CD14-positive monocyte (primary cell): ENCODE results near the gene DGUOK. TPM values are rescaled to one million over a fixed set of nuclear protein-coding genes. Genes with fewer than 3 reads are reported as not detected.

Experiments used
- DNase-seq, 3 donors: peaks; one replicate each; pipeline ENCODE4 v3.0.0-alpha.2; 2011 to 2022
- H2AFZ ChIP-seq: 2 replicates; pipeline ENCODE4 v1.6.0; 2012; ENCODE audit warnings: mild to moderate bottlenecking, low read depth, low read length, inconsistent platforms; ENCODE audit not compliant: insufficient read depth, poor library complexity, severe bottlenecking
- H3K27ac ChIP-seq, 2 donors: 1 replicate in 1 of 2; 2 replicates in 1 of 2; pipeline ENCODE4 v1.5.1; 2012 to 2013; ENCODE audit warnings: low read length in 2 of 2, control low read depth in 1 of 2, inconsistent platforms in 1 of 2, low read depth in 1 of 2, mild to moderate bottlenecking in 1 of 2
- H3K27me3 ChIP-seq, 2 donors: one replicate each; pipeline versions ENCODE4 v1.6.0 to v1.6.1; 2011 to 2013; ENCODE audit warnings: low read length in 2 of 2; ENCODE audit not compliant: control insufficient read depth in 2 of 2, insufficient read depth in 2 of 2
- H3K36me3 ChIP-seq, 2 donors: replicated peaks in 1 of 2; 1 replicate in 1 of 2; 2 replicates in 1 of 2; pipeline versions ENCODE4 v1.5.1 to v1.6.1; 2012 to 2013; ENCODE audit warnings: low read length in 2 of 2, control low read depth in 1 of 2, inconsistent platforms in 1 of 2, mild to moderate bottlenecking in 1 of 2; ENCODE audit not compliant: insufficient read depth in 2 of 2, control insufficient read depth in 1 of 2
- H3K4me1 ChIP-seq, 2 donors: 1 replicate in 1 of 2; 2 replicates in 1 of 2; pipeline versions ENCODE4 v1.5.1 to v1.6.1; 2012 to 2013; ENCODE audit warnings: low read length in 2 of 2, control low read depth in 1 of 2, inconsistent platforms in 1 of 2, mild to moderate bottlenecking in 1 of 2, moderate library complexity in 1 of 2; ENCODE audit not compliant: insufficient read depth in 2 of 2, control insufficient read depth in 1 of 2
- H3K4me2 ChIP-seq: replicated peaks from 2 replicates; pipeline ENCODE3; 2012; ENCODE audit warnings: low read length, moderate library complexity, mild to moderate bottlenecking; ENCODE audit not compliant: poor library complexity, severe bottlenecking; ENCODE audit errors: extremely low read depth
- H3K4me3 ChIP-seq, 3 experiments: fragments of 200-600 bp in 1 of 3; sonication (generic) in 1 of 3; replicated peaks in 1 of 3; 1 replicate in 2 of 3; 2 replicates in 1 of 3; pipeline ENCODE4 v1.5.1; 2011 to 2013; ENCODE audit warnings: low read length in 3 of 3, mild to moderate bottlenecking in 3 of 3, control low read depth in 2 of 3, low read depth in 2 of 3, inconsistent platforms in 1 of 3, moderate library complexity in 1 of 3
- H3K79me2 ChIP-seq: 2 replicates; pipeline ENCODE4 v1.6.0; 2012; ENCODE audit warnings: mild to moderate bottlenecking, control low read depth, inconsistent platforms, low read length, moderate library complexity; ENCODE audit not compliant: insufficient read depth
- H3K9ac ChIP-seq: 2 replicates; pipeline ENCODE4 v1.6.0; 2017; ENCODE audit warnings: low read length, mild to moderate bottlenecking; ENCODE audit not compliant: insufficient read depth, poor library complexity, severe bottlenecking
- H3K9me3 ChIP-seq, 2 donors: replicated peaks in 1 of 2; 1 replicate in 1 of 2; 2 replicates in 1 of 2; pipeline versions ENCODE4 v1.5.1 to v1.6.1; 2012 to 2013; ENCODE audit warnings: low read length in 2 of 2, control low read depth in 1 of 2; ENCODE audit not compliant: control insufficient read depth in 1 of 2, insufficient read depth in 1 of 2
- H4K20me1 ChIP-seq: 2 replicates; pipeline ENCODE4 v1.6.0; 2012; ENCODE audit warnings: mild to moderate bottlenecking, low read length, control low read depth, moderate library complexity; ENCODE audit not compliant: insufficient read depth
- H3K27ac Mint-ChIP-seq, 7 donors: one replicate each; pipeline ENCODE4 v1.8.0; 2020; ENCODE audit warnings: mild to moderate bottlenecking in 7 of 7, mixed read lengths in 7 of 7, moderate library complexity in 6 of 7, inconsistent platforms in 2 of 7
- H3K27me3 Mint-ChIP-seq, 3 donors: one replicate each; pipeline ENCODE4 v1.8.0; 2021 to 2022; ENCODE audit warnings: low read depth in 3 of 3, mild to moderate bottlenecking in 3 of 3, mixed read lengths in 3 of 3, moderate library complexity in 3 of 3, inconsistent platforms in 1 of 3
- H3K36me3 Mint-ChIP-seq, 2 donors: one replicate each; pipeline ENCODE4 v1.8.0; 2020; ENCODE audit warnings: mixed read lengths in 2 of 2, inconsistent platforms in 1 of 2, mild to moderate bottlenecking in 1 of 2
- H3K4me1 Mint-ChIP-seq: one replicate; pipeline ENCODE4 v1.8.0; 2020; ENCODE audit warnings: mild to moderate bottlenecking, mixed read lengths
- H3K4me3 Mint-ChIP-seq, 2 donors: one replicate each; pipeline ENCODE4 v1.8.0; 2020; ENCODE audit warnings: mild to moderate bottlenecking in 2 of 2, mixed read lengths in 2 of 2, moderate library complexity in 1 of 2
- H3K9me3 Mint-ChIP-seq, 7 donors: one replicate each; pipeline ENCODE4 v1.8.0; 2020 to 2022; ENCODE audit warnings: mixed read lengths in 7 of 7, mild to moderate bottlenecking in 6 of 7, moderate library complexity in 6 of 7, inconsistent platforms in 2 of 7
- CTCF ChIP-seq: fragments of 200-600 bp; IDR thresholded peaks from one replicate; pipeline ENCODE4 v1.8.0; 2022; ENCODE audit warnings: antibody characterized with exemption, mild to moderate bottlenecking
- WGBS: methylation state at CpG from one replicate; pipeline ENCODE4 v1.1.5; 2013; ENCODE audit warnings: missing lambda C conversion rate; ENCODE audit not compliant: insufficient coverage; 5-methylcytosine and 5-hydroxymethylcytosine counted together
- intact Hi-C, 2 donors: fragments of 100-400 bp; cut with micrococcal nuclease; formaldehyde crosslinking; loops; one replicate each; pipeline versions ENCODE4 v1.15.0 to v1.15.1; 2023
- polyA plus RNA-seq, 3 donors: library from polyadenylated mRNA; depleted of rRNA in 1 of 3; unstranded in 2 of 3; stranded (reverse) in 1 of 3; fragments of 300-500 nt in 2 of 3; fragments of >200 nt in 1 of 3; fragmentation: Illumina TruSeq in 2 of 3; gene quantifications; 1 replicate in 2 of 3; 2 replicates in 1 of 3; pipeline ENCODE4 v1.2.3, GENCODE V29; 2012 to 2021

The DGUOK gene
- polyA plus RNA-seq, 3 donors = 62.9 to 129 (median 123) TPM

- Histone ChIP-seq H3K27ac (no peak overlapping the region), H3K9me3 (no peaks in the 10 kb centered on the region), H3K27me3 (no peaks in the 10 kb centered on the region), H3K4me2 (no peak overlapping the region), H3K36me3 (peaks cover 20 to 63% of the 10 kb centered on the region in 2 donors), H4K20me1 (peaks cover 99% of the 10 kb centered on the region), H3K4me1 (peaks cover 26 to 40% of the 10 kb centered on the region in 2 donors), H2AFZ (no peak overlapping the region), H3K9ac (no peak overlapping the region), H3K79me2 (peaks cover 99% of the 10 kb centered on the region), H3K4me3 (no peak overlapping the region)
- peaks cover 48 to 67% of the 10 kb centered on the region in 2 donors for H3K36me3 Mint-ChIP-seq
- intact Hi-C loops = loop anchor here in 1 of 2 donors (10.0 kb wide), 1 partner anchor 74 kb away; no protein-coding TSS in a partner anchor
- H3K4me1 Mint-ChIP-seq = peaks cover 78% of the 10 kb centered on the region
- peaks cover 1 to 3% (median 3%) of the 10 kb centered on the region in 3 donors for H3K27me3 Mint-ChIP-seq
- no peak for TF ChIP-seq CTCF
- H3K9me3 Mint-ChIP-seq = no peaks in the 10 kb centered on the region
- 96% methylated on average over 5 of the region's 5 CpGs for WGBS
- no peak for DNase-seq
- peak overlapping the region in 3 of 7 donors; percentile 10 to 81 (median 59) for H3K27ac Mint-ChIP-seq
- H3K4me3 Mint-ChIP-seq = no peak overlapping the region
Measured at GRCh38 chr2:74000666-74001065, 74.0 kb downstream of the DGUOK start.

GRCh38 chr2:74001121-74001520 lies 74.4 kb downstream of the DGUOK start:
- H3K4me3 Mint-ChIP-seq = peak overlapping the region in 1 of 2 donors; percentile 79
- peak in 1 of 3 donors; percentile 37 for DNase-seq
- no peaks in the 10 kb centered on the region for H3K9me3 Mint-ChIP-seq
- Histone ChIP-seq H3K4me1 (peaks cover 26 to 40% of the 10 kb centered on the region in 2 donors), H3K9me3 (no peaks in the 10 kb centered on the region), H3K9ac (no peak overlapping the region), H3K36me3 (peaks cover 23 to 63% of the 10 kb centered on the region in 2 donors), H3K27ac (no peak overlapping the region), H2AFZ (no peak overlapping the region), H3K79me2 (peaks cover 99% of the 10 kb centered on the region), H3K4me2 (no peak overlapping the region), H3K27me3 (no peaks in the 10 kb centered on the region), H4K20me1 (peaks cover 99% of the 10 kb centered on the region), H3K4me3 (no peak overlapping the region)
- no peak for TF ChIP-seq CTCF
- H3K27me3 Mint-ChIP-seq = peaks cover 1 to 3% (median 3%) of the 10 kb centered on the region in 3 donors
- peak overlapping the region in 4 of 7 donors; percentile 10 to 81 (median 58) for H3K27ac Mint-ChIP-seq
- peaks cover 51 to 71% of the 10 kb centered on the region in 2 donors for H3K36me3 Mint-ChIP-seq
- intact Hi-C loops = loop anchor here in 1 of 2 donors (10.0 kb wide), 1 partner anchor 74 kb away; no protein-coding TSS in a partner anchor
- H3K4me1 Mint-ChIP-seq = peaks cover 77% of the 10 kb centered on the region
- 100% methylated on average over 2 of the region's 4 CpGs for WGBS
